Muscle of leg (tissue), 11 donors: Measurements from ENCODE around the gene MCC. TPM values are rescaled to one million over a fixed set of nuclear protein-coding genes. Genes with fewer than 3 reads are reported as not detected.

Experiments
- DNase-seq: peaks from one replicate; pipeline ENCODE4 v3.0.0; 2013
- H3K27ac ChIP-seq: one replicate; pipeline ENCODE4 v1.5.1; 2013; ENCODE audit warnings: mild to moderate bottlenecking, low read length, control low read depth
- H3K27me3 ChIP-seq: one replicate; pipeline ENCODE4 v1.6.1; 2013; ENCODE audit warnings: low read length; ENCODE audit not compliant: control insufficient read depth, insufficient read depth
- H3K36me3 ChIP-seq: one replicate; pipeline ENCODE4 v1.6.1; 2013; ENCODE audit warnings: low read length; ENCODE audit not compliant: control insufficient read depth, insufficient read depth
- H3K4me1 ChIP-seq: one replicate; pipeline ENCODE4 v1.6.1; 2013; ENCODE audit warnings: low read length; ENCODE audit not compliant: control insufficient read depth, insufficient read depth
- H3K4me3 ChIP-seq: one replicate; pipeline ENCODE4 v1.5.1; 2013; ENCODE audit warnings: low read length, control low read depth
- H3K9me3 ChIP-seq: replicated peaks from 2 replicates; pipeline ENCODE4 v1.6.1; 2013; ENCODE audit warnings: low read depth, low read length; ENCODE audit not compliant: control insufficient read depth
- WGBS: methylation state at CpG from one replicate; pipeline ENCODE4 v1.1.5; 2013; ENCODE audit warnings: missing lambda C conversion rate; ENCODE audit not compliant: insufficient coverage; 5-methylcytosine and 5-hydroxymethylcytosine counted together
- polyA plus RNA-seq, 8 donors: library from polyadenylated mRNA; unstranded; fragments of 120-200 nt; gene quantifications; one replicate each; pipeline versions ENCODE4 v1.2.1 to v1.2.3, GENCODE V29; 2013; ENCODE audit warnings: inconsistent platforms in 1 of 8, low replicate concordance in 1 of 8; ENCODE audit not compliant: insufficient read length in 8 of 8, insufficient read depth in 1 of 8
- total RNA-seq: library from RNA; stranded (reverse); fragments of 120-200 nt; gene quantifications from one replicate; pipeline ENCODE4 v1.2.4, GENCODE V29; 2013

Gene MCC
- total and polyA plus RNA-seq, 9 donors: 12.1 to 19.6 (median 17.0) TPM

GRCh38 chr5:113245427-113246225, 242.6 kb downstream of the MCC start:
- no peaks in the 10 kb centered on the region for H3K27me3 ChIP-seq
- H3K36me3 ChIP-seq: no peaks in the 10 kb centered on the region
- no peak overlapping the region for H3K4me3 ChIP-seq
- DNase-seq: no peak
- H3K27ac ChIP-seq: peak overlapping the region; percentile 84
- H3K4me1 ChIP-seq: peaks cover 21% of the 10 kb centered on the region
- H3K9me3 ChIP-seq: no peaks in the 10 kb centered on the region
- WGBS: no CpG with 5 or more reads among the region's 2 CpGs

GRCh38 chr5:113244966-113245365, 243.3 kb downstream of the MCC start:
- H3K4me3 ChIP-seq: no peak overlapping the region
- H3K9me3 ChIP-seq: no peaks in the 10 kb centered on the region
- no peak overlapping the region for H3K27ac ChIP-seq
- peaks cover 14% of the 10 kb centered on the region for H3K4me1 ChIP-seq
- H3K36me3 ChIP-seq: no peaks in the 10 kb centered on the region
- DNase-seq: no peak
- no peaks in the 10 kb centered on the region for H3K27me3 ChIP-seq
- WGBS: 89% methylated on average over 4 of the region's 9 CpGs

- no peak overlapping the region for H3K27ac ChIP-seq
- no peaks in the 10 kb centered on the region for H3K27me3 ChIP-seq
- H3K36me3 ChIP-seq: no peaks in the 10 kb centered on the region
- H3K9me3 ChIP-seq: no peaks in the 10 kb centered on the region
- H3K4me3 ChIP-seq: no peak overlapping the region
- H3K4me1 ChIP-seq: peaks cover 8% of the 10 kb centered on the region
- 0% methylated on average over 1 of the region's 2 CpGs for WGBS
- DNase-seq: no peak
Observed at GRCh38 chr5:113243349-113243664, 244.9 kb downstream of the MCC start.

GRCh38 chr5:113242481-113243348, 245.5 kb downstream of the MCC start:
- Histone ChIP-seq H3K9me3 (no peaks in the 10 kb centered on the region), H3K27me3 (no peaks in the 10 kb centered on the region), H3K27ac (no peak overlapping the region), H3K4me3 (no peak overlapping the region), H3K4me1 (peaks cover 7% of the 10 kb centered on the region), H3K36me3 (no peaks in the 10 kb centered on the region)
- WGBS: 93% methylated on average over 2 of the region's 8 CpGs
- no peak for DNase-seq

- no CpG with 5 or more reads among the region's 3 CpGs for WGBS
- DNase-seq: no peak
- H3K9me3 ChIP-seq: no peaks in the 10 kb centered on the region
- H3K4me3 ChIP-seq: no peak overlapping the region
- H3K4me1 ChIP-seq: no peaks in the 10 kb centered on the region
- no peaks in the 10 kb centered on the region for H3K27me3 ChIP-seq
- no peak overlapping the region for H3K27ac ChIP-seq
- no peaks in the 10 kb centered on the region for H3K36me3 ChIP-seq
Observed at GRCh38 chr5:113240951-113241726, 247.1 kb downstream of the MCC start.

- no peak for DNase-seq
- no peak overlapping the region for H3K4me3 ChIP-seq
- H3K9me3 ChIP-seq: no peaks in the 10 kb centered on the region
- no peaks in the 10 kb centered on the region for H3K27me3 ChIP-seq
- H3K27ac ChIP-seq: no peak overlapping the region
- no CpG with 5 or more reads among the region's 4 CpGs for WGBS
- H3K36me3 ChIP-seq: no peaks in the 10 kb centered on the region
- no peaks in the 10 kb centered on the region for H3K4me1 ChIP-seq
Observed at GRCh38 chr5:113240032-113240431, 248.2 kb downstream of the MCC start.

- no peaks in the 10 kb centered on the region for H3K36me3 ChIP-seq
- peaks cover 2% of the 10 kb centered on the region for H3K4me1 ChIP-seq
- H3K9me3 ChIP-seq: no peaks in the 10 kb centered on the region
- no peak overlapping the region for H3K4me3 ChIP-seq
- H3K27ac ChIP-seq: no peak overlapping the region
- H3K27me3 ChIP-seq: no peaks in the 10 kb centered on the region
- peak; percentile 58 for DNase-seq
Observed at GRCh38 chr5:113237893-113238292, 250.4 kb downstream of the MCC start.

GRCh38 chr5:113236536-113237288, 251.5 kb downstream of the MCC start:
- WGBS: no CpG with 5 or more reads among the region's 10 CpGs
- no peaks in the 10 kb centered on the region for H3K36me3 ChIP-seq
- H3K4me1 ChIP-seq: peaks cover 6% of the 10 kb centered on the region
- no peak for DNase-seq
- H3K27me3 ChIP-seq: no peaks in the 10 kb centered on the region
- no peak overlapping the region for H3K27ac ChIP-seq
- H3K4me3 ChIP-seq: no peak overlapping the region
- H3K9me3 ChIP-seq: no peaks in the 10 kb centered on the region

- Histone ChIP-seq H3K4me1 (peaks cover 6% of the 10 kb centered on the region), H3K27ac (no peak overlapping the region), H3K9me3 (no peaks in the 10 kb centered on the region), H3K27me3 (no peaks in the 10 kb centered on the region), H3K36me3 (no peaks in the 10 kb centered on the region), H3K4me3 (no peak overlapping the region)
- 92% methylated on average over 2 of the region's 4 CpGs for WGBS
- DNase-seq: no peak
Observed at GRCh38 chr5:113235884-113236283, 252.4 kb downstream of the MCC start.
